ENCODE results near the gene CCDC172.

- no peak for TF ChIP-seq CEBPB (IDR thresholded peaks at IDR 0.05)
- TF ChIP-seq REST (IDR thresholded peaks at IDR 0.05): no peak
Observed at GRCh38 chr10:116371737-116372136, 47.5 kb downstream of the CCDC172 start.
